H9 (cell line): ENCODE measurements around the gene NEUROG1. TPM values are rescaled to one million over a fixed set of nuclear protein-coding genes. Genes with fewer than 3 reads are reported as not detected.

Experiments used
- DNase-seq: peaks from one replicate; pipeline ENCODE4 v3.0.0-alpha.2; 2017
- H2AFZ ChIP-seq: one replicate; pipeline ENCODE4 v1.6.1; 2013; ENCODE audit warnings: mild to moderate bottlenecking, low read length, control low read depth, moderate library complexity
- H2AK5ac ChIP-seq: 2 replicates; pipeline ENCODE4 v1.6.1; 2013; ENCODE audit warnings: low read length, control low read depth, mixed read lengths; ENCODE audit not compliant: insufficient read length
- H2BK120ac ChIP-seq: one replicate; pipeline ENCODE4 v1.6.1; 2013; ENCODE audit warnings: low read depth, mild to moderate bottlenecking, low read length, control low read depth, inconsistent platforms; ENCODE audit not compliant: poor library complexity, severe bottlenecking
- H2BK12ac ChIP-seq: 2 replicates; pipeline ENCODE4 v1.6.1; 2013; ENCODE audit warnings: low read length, control low read depth, mixed read lengths, low read depth; ENCODE audit not compliant: insufficient read length
- H2BK15ac ChIP-seq: 2 replicates; pipeline ENCODE4 v1.6.1; 2013; ENCODE audit warnings: low read depth, low read length, control low read depth
- H2BK20ac ChIP-seq: one replicate; pipeline ENCODE4 v1.6.1; 2013; ENCODE audit warnings: low read depth, mild to moderate bottlenecking, low read length, control low read depth, inconsistent platforms; ENCODE audit not compliant: poor library complexity, severe bottlenecking
- H2BK5ac ChIP-seq: 2 replicates; pipeline ENCODE4 v1.6.1; 2013; ENCODE audit warnings: low read length, control low read depth, mixed read lengths; ENCODE audit not compliant: insufficient read length
- H3K14ac ChIP-seq: 2 replicates; pipeline ENCODE4 v1.6.1; 2013; ENCODE audit warnings: low read length, control low read depth; ENCODE audit not compliant: insufficient read depth
- H3K18ac ChIP-seq: 2 replicates; pipeline ENCODE4 v1.6.1; 2013; ENCODE audit warnings: low read depth, mild to moderate bottlenecking, mixed read lengths, low read length, control low read depth; ENCODE audit not compliant: insufficient read length
- H3K23ac ChIP-seq: 2 replicates; pipeline ENCODE4 v1.6.1; 2013; ENCODE audit warnings: low read length, control low read depth, mixed read lengths, low read depth; ENCODE audit not compliant: insufficient read length
- H3K23me2 ChIP-seq: 2 replicates; pipeline ENCODE4 v1.6.1; 2013; ENCODE audit warnings: low read depth, mild to moderate bottlenecking, mixed read lengths, low read length, control low read depth; ENCODE audit not compliant: insufficient read length, poor library complexity, severe bottlenecking
- H3K27ac ChIP-seq: 2 replicates; pipeline ENCODE4 v1.5.1; 2013; ENCODE audit warnings: low read length, control low read depth, mixed read lengths, low read depth; ENCODE audit not compliant: insufficient read length
- H3K27me3 ChIP-seq: 2 replicates; pipeline ENCODE4 v1.6.1; 2013; ENCODE audit warnings: low read length, control low read depth, inconsistent platforms; ENCODE audit not compliant: insufficient read depth
- H3K4ac ChIP-seq: 2 replicates; pipeline ENCODE4 v1.6.1; 2013; ENCODE audit warnings: low read depth, mild to moderate bottlenecking, control low read depth, inconsistent platforms, low read length, moderate library complexity
- H3K4me1 ChIP-seq: 2 replicates; pipeline ENCODE4 v1.6.1; 2013; ENCODE audit warnings: low read length, control low read depth, inconsistent platforms; ENCODE audit not compliant: insufficient read depth
- H3K4me2 ChIP-seq: 2 replicates; pipeline ENCODE4 v1.6.1; 2013; ENCODE audit warnings: low read length, control low read depth, mixed read lengths; ENCODE audit not compliant: insufficient read length, insufficient read depth
- H3K56ac ChIP-seq: 2 replicates; pipeline ENCODE4 v1.6.1; 2013; ENCODE audit warnings: low read depth, mild to moderate bottlenecking, mixed read lengths, low read length, control low read depth; ENCODE audit not compliant: insufficient read length
- H3K79me1 ChIP-seq: 2 replicates; pipeline ENCODE4 v1.6.1; 2013; ENCODE audit warnings: low read depth, mild to moderate bottlenecking, moderate library complexity, low read length, control low read depth, inconsistent platforms; ENCODE audit not compliant: insufficient read depth, poor library complexity, severe bottlenecking
- H3K79me2 ChIP-seq: 2 replicates; pipeline ENCODE4 v1.6.1; 2013; ENCODE audit warnings: low read length, control low read depth, inconsistent platforms; ENCODE audit not compliant: insufficient read depth
- H3K9ac ChIP-seq: 2 replicates; pipeline ENCODE4 v1.6.1; 2013; ENCODE audit warnings: low read length, control low read depth, mixed read lengths; ENCODE audit not compliant: insufficient read length; ENCODE audit errors: extremely low read depth
- H3K9me3 ChIP-seq: one replicate; pipeline ENCODE4 v1.6.1; 2013; ENCODE audit warnings: low read depth, low read length, inconsistent platforms; ENCODE audit not compliant: control insufficient read depth
- H3T11ph ChIP-seq: one replicate; pipeline ENCODE4 v1.6.1; 2013; ENCODE audit warnings: mild to moderate bottlenecking, low read length, control low read depth, inconsistent platforms
- H4K20me1 ChIP-seq: one replicate; pipeline ENCODE4 v1.6.1; 2013; ENCODE audit not compliant: control insufficient read depth, insufficient read length, insufficient read depth
- H4K5ac ChIP-seq: 2 replicates; pipeline ENCODE4 v1.6.1; 2013; ENCODE audit warnings: low read depth, mild to moderate bottlenecking, mixed read lengths, low read length, control low read depth; ENCODE audit not compliant: insufficient read length
- H4K8ac ChIP-seq: replicated peaks from 2 replicates; pipeline ENCODE4 v1.6.1; 2013; ENCODE audit warnings: low read length, control low read depth, mixed read lengths, low read depth; ENCODE audit not compliant: insufficient read length
- H4K91ac ChIP-seq: 2 replicates; pipeline ENCODE4 v1.6.1; 2013; ENCODE audit warnings: low read depth, mild to moderate bottlenecking, moderate library complexity, mixed read lengths, low read length, control low read depth; ENCODE audit not compliant: insufficient read length
- H3K27ac Mint-ChIP-seq, 3 experiments: 2 replicates in 2 of 3; 3 replicates in 1 of 3; pipeline ENCODE4 v1.8.0; 2020 to 2021; ENCODE audit warnings: mixed read lengths in 3 of 3, mild to moderate bottlenecking in 1 of 3, moderate library complexity in 1 of 3
- H3K27me3 Mint-ChIP-seq: 2 replicates; pipeline ENCODE4 v1.8.0; 2021; ENCODE audit warnings: low read depth, mild to moderate bottlenecking, moderate library complexity, mixed read lengths
- H3K36me3 Mint-ChIP-seq, 3 experiments: 2 replicates in 2 of 3; 3 replicates in 1 of 3; pipeline ENCODE4 v1.8.0; 2020 to 2021; ENCODE audit warnings: low read depth in 3 of 3, mixed read lengths in 3 of 3; ENCODE audit not compliant: insufficient read depth in 1 of 3
- H3K4me1 Mint-ChIP-seq, 2 experiments: 2 replicates each; pipeline ENCODE4 v1.8.0; 2020; ENCODE audit warnings: mixed read lengths in 2 of 2
- H3K4me3 Mint-ChIP-seq, 2 experiments: 2 replicates in 1 of 2; 3 replicates in 1 of 2; pipeline ENCODE4 v1.8.0; 2020 to 2021; ENCODE audit warnings: mild to moderate bottlenecking in 2 of 2, mixed read lengths in 2 of 2, moderate library complexity in 1 of 2
- H3K9me3 Mint-ChIP-seq, 2 experiments: 2 replicates in 1 of 2; 3 replicates in 1 of 2; pipeline ENCODE4 v1.8.0; 2020; ENCODE audit warnings: mild to moderate bottlenecking in 2 of 2, mixed read lengths in 2 of 2, moderate library complexity in 1 of 2
- CTCF ChIP-seq: fragments of 200-600 bp; sonication (generic); conservative IDR thresholded peaks from 3 replicates; pipeline ENCODE4 v1.8.0; 2021; ENCODE audit warnings: antibody characterized with exemption, mild to moderate bottlenecking
- WGBS: extraction: QIAGEN DNeasy Blood & Tissue Kit; methylation state at CpG from one replicate; pipeline ENCODE4 v1.1.7; 2013; ENCODE audit warnings: missing lambda C conversion rate, low lambda C conversion rate, mixed read lengths; ENCODE audit not compliant: insufficient read length; ENCODE audit errors: extremely low coverage; 5-methylcytosine and 5-hydroxymethylcytosine counted together
- total RNA-seq: library from RNA; stranded (reverse); gene quantifications from 2 replicates; pipeline ENCODE4 v1.2.1, GENCODE V29; 2021

NEUROG1 gene
- total RNA-seq, 1 experiment from 2014 or later = not detected

GRCh38 chr5:135570453-135570764 lies 34.6 kb upstream of the NEUROG1 start:
- Histone ChIP-seq H4K5ac (no peak overlapping the region), H3K79me1 (no peaks in the 10 kb centered on the region), H3K4me2 (no peak overlapping the region), H4K91ac (no peak overlapping the region), H3K4me1 (peaks cover 4% of the 10 kb centered on the region; the same call in 1 of the 2 replicates), H2BK120ac (no peak overlapping the region), H3K27ac (no peak overlapping the region), H3K23ac (no peak overlapping the region), H4K20me1 (no peaks in the 10 kb centered on the region), H3K23me2 (no peaks in the 10 kb centered on the region), H2BK15ac (no peak overlapping the region), H3K9ac (no peak overlapping the region), H3T11ph (no peak overlapping the region), H3K4ac (no peak overlapping the region), H2BK5ac (no peak overlapping the region), H3K14ac (no peak overlapping the region), H4K8ac (no peak overlapping the region), H3K18ac (no peak overlapping the region), H3K27me3 (no peaks in the 10 kb centered on the region), H2AK5ac (no peak overlapping the region), H3K9me3 (no peaks in the 10 kb centered on the region), H3K56ac (no peak overlapping the region), H2BK12ac (no peak overlapping the region), H3K79me2 (no peaks in the 10 kb centered on the region), H2AFZ (no peak overlapping the region), H2BK20ac (no peak overlapping the region)
- no peaks in the 10 kb centered on the region for H3K9me3 Mint-ChIP-seq
- peaks cover 26% of the 10 kb centered on the region for H3K27me3 Mint-ChIP-seq
- H3K4me3 Mint-ChIP-seq = no peak overlapping the region
- no CpG with 5 or more reads among the region's 3 CpGs for WGBS
- no peak for DNase-seq
- TF ChIP-seq CTCF = no peak; the same call in 2 of the 3 replicates
- H3K36me3 Mint-ChIP-seq = no peaks in the 10 kb centered on the region
- peaks cover 12 to 29% of the 10 kb centered on the region in 2 experiments for H3K4me1 Mint-ChIP-seq
- no peak overlapping the region for H3K27ac Mint-ChIP-seq
